ENCODE results near the gene PAX6.

PAX6 gene

DNA sequence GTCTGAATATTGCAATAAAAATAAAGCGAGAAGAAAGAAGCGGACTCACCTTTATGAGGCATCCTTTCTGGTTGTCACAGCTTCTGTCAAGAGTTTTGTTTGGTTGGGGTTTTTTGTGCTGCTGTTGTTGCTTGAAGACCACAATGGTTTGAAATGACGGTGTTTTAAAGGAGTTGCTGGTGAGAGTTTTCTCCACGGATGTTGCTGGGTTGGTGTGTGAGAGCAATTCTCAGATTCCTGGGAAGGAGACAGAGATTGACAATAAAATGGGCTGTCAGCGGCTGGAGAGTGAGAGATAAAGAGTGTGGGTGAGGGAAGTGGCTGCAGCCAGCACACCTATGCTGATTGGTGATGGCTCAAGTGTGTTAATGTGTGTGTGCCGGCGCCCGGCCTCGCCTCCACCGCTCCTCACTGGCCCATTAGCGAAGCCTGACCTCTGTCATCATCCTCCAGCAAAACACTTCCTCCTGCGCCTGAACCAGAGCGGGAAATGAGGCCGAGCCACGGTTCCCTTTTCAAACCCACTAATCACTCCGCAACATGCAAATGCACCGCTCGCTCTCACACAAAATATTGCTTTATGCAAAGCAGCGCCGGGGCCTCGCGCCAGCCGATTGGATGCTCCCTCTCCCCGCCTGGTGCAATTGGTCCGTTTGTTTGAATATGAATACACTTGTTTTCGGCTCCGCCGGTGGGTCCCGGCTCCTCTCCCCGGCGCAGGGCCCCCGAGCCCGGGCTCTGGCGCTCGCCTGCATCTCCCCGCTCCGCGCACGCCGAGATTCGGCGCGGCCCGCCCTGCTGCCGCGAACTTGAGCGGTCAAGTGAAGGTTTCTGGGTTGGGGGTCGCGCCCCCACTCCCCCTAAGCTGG lies at the start of gene PAX6:
TSS of gene PAX6 (minus strand) at position 544 of the 869 bp plus-strand sequence. CDS start 4,911 bp downstream, outside the sequence.
- DNase-seq (ENCODE audit: low read depth, low spot score) = no peak

DNA sequence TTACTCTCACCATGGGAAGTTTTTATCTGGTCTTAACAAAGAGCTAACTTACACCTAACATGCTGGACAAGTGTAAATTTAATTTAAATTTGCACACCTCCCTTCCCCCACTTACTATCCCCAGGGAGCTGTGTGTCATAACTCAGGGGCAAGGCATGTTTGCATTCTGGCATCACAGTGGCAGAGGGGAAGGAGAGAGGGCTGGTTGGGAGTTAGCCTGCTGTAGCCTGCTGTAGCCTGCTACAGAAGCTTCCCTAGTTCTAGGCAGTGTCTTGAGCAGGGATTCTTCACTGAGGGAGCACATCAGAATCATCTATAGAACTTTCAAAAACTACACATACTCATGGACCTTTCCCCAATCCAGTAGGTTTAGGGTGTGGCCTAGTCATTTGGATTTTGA lies 49.3 kb upstream of the PAX6 start:
- no peak for DNase-seq (ENCODE audit: low read depth, low spot score)

DNA sequence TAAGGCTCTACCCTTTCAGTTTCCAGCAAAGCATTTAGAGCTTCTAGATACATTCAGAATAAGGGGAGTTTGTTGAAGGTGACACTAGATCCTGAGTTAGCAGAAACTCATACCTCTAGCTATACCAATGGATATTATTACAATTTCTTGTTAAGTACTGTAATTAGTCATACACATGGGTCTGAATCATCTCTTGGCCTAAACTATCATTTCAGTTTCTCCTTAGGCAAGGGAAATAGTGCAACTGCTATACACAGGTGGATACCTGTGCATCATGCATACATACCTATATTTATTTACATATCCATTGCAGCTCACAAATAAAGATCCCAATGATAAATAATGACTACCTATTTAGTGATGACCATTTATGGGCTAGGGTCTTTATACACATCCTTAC lies 45.1 kb upstream of the PAX6 start:
- no peak for DNase-seq (ENCODE audit: low read depth, low spot score)

DNA sequence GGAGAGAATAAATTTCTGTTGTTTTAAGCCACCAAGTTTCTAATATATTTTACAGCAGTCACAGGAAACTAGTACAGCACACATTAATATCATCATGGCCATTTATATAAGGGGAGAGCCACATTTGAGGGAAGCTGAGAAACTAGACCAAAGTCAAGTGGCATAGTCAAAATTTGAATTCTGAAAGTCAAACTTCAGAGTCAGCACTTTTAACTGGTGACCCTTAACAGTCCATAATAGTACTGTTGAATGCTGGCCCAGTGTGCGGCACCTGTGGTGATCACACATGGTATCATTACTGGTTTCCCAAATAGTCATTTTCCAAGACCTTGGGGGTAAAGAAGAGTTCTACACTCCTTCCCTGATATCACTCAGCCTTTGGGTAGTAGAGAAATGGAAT lies 44.3 kb upstream of the PAX6 start:
- no peak for DNase-seq (ENCODE audit: low read depth, low spot score)

DNA sequence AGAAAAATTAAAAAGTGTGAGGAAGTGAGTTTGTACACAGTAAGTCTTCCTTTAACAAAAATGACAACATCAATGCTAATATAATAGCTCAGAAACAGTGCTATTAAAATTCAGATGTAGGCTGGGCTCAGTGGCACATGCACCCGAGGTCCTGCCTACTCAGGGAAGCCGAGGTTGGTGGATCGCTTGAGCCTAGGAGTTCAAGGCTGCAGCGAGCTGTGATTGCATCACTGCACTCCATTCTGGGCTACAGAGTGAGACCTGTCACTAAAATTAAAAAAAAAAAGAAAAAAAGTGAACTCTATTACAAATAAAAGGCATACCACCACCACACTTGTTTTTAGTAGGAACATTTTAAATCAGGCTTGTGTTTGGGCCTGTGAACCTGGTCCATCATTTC lies 39.2 kb upstream of the PAX6 start:
- no peak for DNase-seq (ENCODE audit: low read depth, low spot score)

DNA sequence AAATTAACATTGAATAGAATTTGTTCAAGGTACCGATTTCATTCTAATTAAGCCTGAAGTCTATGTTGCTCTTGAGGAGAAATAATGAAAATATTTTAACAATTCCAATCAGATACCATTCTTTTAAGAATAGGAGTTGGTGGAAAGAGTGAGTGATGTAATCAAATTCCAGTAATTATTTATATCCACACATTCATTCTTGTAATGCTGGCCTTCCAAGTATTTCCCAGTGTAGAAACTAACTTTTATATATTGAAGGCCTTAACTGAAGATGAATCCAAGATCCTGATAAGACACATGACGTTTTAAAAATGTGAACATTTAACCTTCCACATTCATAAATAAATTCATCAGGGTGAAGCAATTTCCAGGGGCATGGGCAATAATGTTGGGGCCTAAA lies 36.6 kb upstream of the PAX6 start:
- no peak for DNase-seq (ENCODE audit: low read depth, low spot score)

DNA sequence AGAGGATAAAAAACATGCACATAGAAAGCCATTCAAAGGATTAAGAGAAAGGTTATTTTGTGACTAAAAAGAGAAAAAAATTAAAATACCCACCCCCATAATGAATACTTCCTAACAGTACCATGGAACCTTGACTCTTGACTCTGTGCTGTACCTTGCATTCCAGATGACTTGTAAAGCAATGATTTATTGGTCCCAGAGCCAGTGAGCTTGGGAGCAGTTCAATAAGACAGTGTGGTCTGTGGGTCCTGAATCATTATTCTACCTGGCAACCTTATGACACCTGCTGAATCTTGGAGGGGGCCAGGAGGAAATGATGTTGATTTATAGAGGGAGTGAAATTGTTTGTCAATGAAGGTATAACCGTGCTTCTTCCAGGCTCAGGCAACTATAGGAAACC lies 34.2 kb upstream of the PAX6 start:
- DNase-seq (ENCODE audit: low read depth, low spot score) = no peak

DNA sequence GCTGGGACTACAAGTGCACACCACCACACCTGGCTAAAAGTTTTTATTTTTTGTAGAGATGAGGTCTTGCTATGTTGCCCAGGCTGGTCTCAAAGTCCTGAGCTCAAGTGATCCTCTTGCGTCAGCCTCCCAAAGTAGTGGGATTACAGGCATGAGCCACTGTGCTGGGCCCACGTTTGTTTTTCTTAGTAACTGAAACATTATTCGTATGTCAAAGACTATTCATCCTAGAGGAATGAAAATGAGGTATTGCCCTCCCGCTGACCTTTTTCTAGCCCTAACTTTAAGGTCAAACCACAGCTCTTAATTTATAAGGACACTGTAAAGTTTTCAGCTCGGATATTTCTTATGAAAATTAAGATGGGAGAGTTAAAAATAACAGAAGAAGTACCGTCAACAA lies 33.2 kb upstream of the PAX6 start:
- DNase-seq (ENCODE audit: low read depth, low spot score) = no peak

DNA sequence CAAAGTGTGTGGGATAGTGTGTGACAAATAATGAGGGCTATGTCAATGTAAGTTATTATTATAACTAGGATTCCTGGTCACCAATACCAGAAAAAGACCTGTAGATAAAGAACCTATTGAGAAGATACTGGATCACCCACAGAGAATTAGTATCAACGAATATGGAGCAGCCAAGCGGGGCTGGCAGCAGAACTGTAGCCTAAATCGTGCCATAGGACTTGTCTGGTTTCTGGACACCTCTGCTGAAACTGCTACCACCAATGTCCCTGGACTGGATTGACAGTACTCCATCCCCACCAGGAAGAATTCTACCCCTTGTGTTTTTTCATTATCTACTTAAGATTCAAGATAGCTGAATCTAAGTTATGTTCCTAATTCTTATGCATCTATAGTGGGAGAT lies 30.3 kb upstream of the PAX6 start:
- DNase-seq (ENCODE audit: low read depth, low spot score) = no peak

DNA sequence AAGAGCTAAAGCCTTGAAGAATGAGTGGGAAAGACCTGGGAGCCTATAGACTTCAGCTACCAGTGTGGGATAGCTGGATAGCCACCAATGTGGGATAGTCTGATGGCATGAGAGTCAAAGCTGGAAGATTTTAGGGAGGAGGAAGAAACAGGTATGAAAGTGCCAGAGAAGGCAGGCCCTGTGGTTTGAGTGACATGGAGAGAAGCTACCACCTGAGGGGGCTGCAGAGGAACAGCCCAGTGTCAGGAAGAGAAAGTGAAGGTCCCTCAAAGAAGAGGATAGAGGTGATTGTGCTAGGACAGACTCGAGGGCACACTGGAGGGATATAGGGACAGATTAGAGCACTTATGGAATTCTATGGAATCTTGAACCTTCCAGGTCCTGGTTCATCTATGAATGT lies 23.1 kb upstream of the PAX6 start:
- DNase-seq (ENCODE audit: low read depth, low spot score) = no peak

DNA sequence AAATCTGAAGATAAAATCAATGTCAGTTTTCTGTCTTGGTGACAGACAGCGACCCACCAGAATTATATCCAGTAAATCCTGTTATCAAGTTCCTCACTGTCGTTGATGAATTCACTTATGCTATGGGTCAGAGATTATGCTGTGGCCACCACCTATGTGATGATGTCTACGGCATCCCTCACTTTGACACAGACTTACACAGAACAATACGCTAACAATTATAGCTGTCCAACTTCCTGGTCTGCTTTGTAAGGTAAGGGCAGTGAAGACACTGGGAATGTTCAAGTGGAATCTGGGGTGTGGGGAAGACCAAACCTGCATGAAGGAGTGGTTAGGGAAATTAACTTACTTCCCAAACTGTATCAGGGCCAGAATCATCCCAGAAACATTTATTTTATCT lies 19.3 kb upstream of the PAX6 start:
- no peak for DNase-seq (ENCODE audit: low read depth, low spot score)

DNA sequence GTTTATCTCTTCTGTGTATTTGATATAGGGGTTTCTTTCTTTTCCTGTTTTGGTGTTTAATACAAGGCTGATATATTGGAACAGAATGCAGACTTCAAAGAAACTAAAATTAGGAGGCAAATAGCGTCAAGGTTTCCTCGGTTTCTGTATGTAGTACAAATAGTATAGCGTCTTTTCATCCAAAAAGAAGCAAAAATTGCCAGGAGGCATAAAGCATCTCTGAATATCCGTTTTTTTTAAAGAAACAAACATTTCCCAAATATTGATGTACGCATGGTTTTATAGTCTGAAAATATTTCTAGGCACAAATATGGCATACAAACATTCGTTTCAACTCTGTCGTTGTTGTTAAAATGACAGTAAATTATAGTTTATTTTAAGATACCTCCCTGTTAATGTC lies 17.1 kb upstream of the PAX6 start:
- DNase-seq (ENCODE audit: low read depth, low spot score) = no peak

DNA sequence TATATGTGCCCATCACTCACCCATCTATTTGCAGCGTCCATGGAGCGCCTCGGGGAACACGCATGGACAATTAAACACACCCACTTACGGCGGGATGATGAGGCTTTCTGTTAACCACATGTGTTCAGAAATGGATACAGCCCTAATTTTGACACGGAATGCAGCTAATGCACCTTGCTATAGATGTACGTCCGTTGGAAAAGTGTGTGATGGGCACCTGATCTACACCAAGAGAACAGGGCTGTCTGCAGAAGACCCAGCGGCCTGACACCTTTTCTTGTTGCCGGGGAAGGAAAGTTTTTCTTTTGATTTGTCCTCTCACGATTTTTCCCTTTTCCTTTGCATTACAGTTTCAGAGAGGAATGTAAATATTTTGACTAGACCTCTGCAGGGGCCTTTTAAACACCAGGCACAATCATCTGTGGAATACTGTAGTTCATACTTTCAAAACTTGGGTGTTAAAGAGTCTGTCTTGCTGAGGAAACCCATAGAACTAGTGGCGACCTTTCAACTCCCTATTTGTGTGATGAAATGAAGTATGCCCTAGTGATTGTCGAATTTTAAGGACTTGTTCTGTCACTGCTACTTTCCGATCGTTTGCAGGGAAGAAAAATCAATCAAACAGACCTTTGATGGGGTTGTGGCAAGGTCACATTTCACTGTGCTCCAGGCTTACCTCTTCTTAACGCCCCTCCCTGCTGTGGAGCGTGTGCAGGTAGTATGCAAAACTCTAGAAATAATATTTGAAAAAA lies 16.5 kb upstream of the PAX6 start:
- DNase-seq (ENCODE audit: low read depth, low spot score) = no peak

DNA sequence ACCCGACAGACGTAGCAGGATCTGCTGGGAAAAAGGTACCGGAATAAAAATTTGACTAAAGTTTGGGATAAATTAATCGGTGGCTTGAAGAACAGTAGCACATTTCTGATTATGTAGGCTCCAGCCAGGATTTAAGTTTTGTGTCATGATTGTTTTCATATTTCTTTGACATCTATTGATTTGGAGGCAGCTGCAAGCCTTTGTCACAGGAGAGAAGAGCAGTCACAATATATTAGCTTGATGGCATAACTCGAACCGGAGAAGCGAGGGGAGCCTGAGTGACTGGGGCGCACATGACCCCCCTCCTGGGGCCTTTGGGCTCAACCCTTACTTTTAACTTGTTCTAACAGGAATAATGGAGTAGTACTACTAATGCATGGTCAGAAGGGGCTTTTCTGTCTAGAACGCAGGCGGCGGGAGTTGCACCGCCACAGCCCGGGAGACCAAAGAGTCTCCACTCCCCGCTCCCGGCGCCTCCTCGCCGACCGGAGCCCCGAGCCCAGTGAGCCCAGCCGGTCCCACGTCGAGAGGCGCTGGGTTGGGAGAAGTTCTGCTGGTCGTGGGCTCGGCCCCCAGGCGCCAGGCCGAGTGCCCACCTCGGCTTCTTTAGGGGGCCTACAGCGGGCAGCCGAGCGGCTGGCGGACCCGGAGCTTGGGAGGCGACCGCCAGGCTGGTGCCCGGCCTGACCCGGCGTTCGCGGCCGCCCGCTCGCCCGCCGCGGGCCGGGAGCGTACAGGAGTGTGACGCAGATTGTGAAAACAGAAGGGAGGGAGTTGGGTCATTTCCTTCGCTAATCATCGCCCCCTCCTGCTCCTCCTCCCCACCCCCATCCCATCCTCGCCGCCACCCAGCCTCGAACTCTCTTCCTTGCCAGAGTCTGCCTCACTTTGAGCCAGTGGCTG lies 15.7 kb upstream of the PAX6 start:
- DNase-seq (ENCODE audit: low read depth, low spot score) = no peak

DNA sequence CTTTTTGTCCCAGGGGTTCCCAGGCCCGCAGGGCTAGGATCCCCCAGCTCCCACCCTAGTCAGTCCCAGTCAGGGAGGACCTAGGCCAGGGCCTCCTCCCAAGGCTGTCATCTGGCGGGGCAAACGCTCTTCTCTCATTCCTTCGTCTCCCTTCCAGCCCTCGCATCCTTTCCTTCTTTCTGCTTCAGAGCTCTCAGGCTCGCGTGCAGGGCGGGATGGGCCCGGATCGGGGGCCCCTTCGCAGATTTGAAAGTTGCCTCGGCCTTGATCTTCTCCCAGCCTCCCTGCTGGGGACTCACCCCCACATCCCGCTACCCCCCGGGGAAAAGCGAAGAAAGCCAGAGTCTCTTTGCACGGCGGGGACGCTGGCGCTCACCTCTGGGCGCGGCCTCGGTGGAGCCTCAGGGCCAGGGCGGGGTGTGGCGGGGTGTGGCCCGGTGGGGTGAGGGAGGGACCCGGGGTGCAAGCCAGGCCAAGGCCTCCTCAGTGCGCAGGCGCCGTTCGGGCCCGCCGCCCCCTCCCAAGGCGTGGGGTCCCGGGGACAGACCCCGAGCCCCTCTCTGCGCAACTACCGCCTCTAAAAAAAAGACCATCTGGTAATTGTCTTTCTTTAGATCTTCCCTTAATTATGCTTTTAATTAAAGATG lies 14.8 kb upstream of the PAX6 start:
- no peak for DNase-seq (ENCODE audit: low read depth, low spot score)

DNA sequence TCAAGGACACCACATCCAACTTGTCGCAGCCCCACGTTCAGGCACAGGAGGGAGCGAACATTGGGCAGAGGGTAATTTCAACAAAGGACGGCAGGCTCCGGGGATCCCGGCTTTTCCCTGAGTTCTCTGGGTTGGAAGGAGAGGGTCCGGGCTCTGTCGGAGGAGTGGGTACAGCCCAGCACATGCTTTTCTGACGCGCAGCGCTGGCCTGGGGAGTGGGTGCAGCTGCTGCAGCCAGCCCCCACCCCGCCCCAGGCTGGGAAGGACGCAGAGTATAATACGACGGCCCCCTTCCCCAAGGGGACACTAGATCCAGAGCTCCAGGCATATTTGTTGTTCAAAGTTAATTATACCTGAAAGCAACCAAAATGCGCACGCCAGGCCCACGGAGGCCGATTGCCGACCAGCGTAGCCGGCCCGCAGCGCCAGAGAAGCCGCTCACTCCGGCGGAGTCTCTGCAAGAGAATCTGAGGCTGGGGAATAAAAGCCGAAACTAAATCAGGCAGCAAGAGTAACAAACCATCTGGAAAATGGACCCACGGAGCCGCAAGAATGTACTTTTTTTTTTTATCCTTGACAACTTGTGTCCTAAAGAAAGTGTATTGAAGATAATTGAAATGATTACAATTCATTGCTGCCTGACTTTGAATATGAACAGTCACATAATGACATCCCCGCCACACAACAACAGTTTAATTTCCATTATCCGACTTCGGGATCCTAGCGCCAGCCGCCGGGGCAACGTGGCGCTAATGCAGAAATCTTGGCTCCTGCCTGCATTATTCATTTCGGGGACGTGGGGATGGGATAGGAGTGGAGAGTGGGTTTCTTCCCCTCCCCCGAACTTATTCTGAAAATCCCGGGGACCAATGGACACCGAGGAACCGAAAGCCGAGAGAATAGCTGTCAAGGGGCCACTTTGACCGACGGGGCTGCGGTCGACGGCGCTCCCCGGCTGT lies 14.0 kb upstream of the PAX6 start:
- DNase-seq (ENCODE audit: low read depth, low spot score) = no peak

DNA sequence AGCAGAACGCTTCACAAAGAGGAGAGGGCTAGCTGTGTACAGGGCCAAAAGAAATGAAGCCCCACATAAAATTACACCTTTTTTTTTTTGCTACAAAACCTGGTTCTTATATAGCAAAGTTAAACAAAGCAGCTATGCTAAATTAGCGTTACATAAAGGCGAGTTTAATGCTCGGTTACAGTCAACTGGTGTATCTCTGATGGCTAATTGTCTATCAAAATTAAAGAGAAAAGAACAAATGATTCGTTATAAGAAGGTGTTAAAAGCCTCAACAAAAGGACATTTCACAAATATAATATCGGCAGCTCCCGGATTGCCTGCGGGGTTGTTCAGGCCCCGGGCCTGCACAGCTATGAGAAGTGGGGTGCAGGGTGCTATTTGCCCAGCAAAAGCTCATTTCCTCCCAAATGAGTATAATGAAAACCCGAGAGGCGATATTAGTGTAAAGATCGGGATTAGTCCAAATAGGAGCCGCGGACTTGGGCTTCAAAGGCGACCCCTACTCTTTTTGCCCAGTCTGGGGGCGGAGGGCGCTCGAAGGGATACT lies 13.3 kb upstream of the PAX6 start:
- DNase-seq (ENCODE audit: low read depth, low spot score) = no peak

DNA sequence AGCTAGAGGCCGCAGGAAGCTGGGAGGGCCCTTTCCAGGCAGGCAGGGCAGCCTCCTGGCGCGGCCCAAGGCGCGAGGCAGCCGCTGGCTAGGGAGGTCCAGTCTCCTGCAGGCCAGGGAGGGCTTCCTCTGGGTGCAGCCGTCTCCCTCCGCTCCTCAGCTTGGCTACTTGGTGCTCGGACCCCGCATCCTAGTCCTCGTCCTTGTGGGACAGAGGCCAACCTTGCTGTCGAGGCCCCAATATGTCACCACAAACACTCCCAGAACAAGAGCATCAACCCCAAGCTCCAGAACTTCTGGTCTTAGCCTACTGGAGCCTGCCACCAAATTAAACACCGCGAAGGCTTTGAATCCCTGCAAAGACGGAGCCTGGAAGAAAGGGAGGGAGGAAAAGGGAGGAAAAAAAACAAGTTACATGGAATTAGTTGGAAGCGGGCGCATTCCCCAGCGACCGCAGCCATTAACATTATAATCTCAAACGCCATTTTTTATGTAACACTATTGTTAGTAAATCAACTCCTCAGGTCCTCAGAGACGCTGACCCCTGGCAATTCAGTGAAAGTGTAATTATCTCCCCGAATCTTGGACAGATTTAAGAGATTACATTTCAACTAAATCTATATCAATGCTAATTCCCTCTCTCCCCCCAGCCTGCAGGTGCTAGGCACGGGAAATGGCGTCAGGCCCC lies 12.7 kb upstream of the PAX6 start:
- no peak for DNase-seq (ENCODE audit: low read depth, low spot score)

DNA sequence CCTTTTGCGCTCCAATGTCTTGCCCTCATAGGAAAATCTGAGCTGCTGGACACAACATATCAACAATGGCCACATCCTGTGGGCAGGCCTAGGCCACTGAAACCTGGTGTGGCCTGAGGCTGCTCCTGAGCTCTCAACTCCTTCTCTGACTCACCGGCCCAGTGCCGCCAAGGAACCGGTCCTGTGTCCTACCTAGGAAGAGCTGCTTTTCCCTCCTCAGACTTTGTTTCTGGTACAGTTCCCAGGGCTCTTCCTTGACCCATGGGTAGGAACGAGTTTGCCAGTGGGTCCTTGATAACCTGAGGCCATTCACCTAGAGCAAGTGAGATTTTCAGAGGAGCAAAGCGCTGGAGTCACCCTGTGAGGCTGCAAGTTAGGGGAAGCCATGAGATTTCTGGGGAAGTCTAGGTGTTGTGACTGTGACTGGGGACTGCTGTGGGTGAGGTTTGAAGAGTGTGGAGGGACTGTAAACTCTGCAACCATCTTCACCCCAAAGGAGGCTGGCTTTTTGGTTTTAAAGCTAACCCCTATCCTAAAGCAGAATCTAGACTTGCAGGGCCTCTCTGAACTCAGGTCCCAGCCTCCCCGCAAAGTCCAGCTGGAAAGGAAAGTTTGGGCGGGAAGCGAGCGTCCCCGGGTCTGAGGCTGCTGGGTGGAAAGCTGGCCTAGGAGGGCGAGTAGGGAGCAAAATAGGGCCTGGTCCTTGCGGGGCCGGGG lies 12.0 kb upstream of the PAX6 start:
- DNase-seq (ENCODE audit: low read depth, low spot score) = no peak

Data from brain pericyte (primary cell).